OCI-LY1 (cell line): ENCODE results near the gene ACSS1.

ENCODE experiments used
- H2AFZ ChIP-seq: fragments of 200-600 bp; sonication (generic), shearing (Covaris generic); 2 replicates; pipeline ENCODE4 v1.6.0; 2014; ENCODE audit warnings: antibody characterized with exemption, mild to moderate bottlenecking, low read length
- H3F3A ChIP-seq: fragments of 200-600 bp; sonication (generic), shearing (Covaris generic); 2 replicates; pipeline ENCODE4 v1.6.0; 2014; ENCODE audit warnings: mild to moderate bottlenecking, antibody characterized with exemption, low read length, moderate library complexity; ENCODE audit not compliant: insufficient read depth
- H3K27ac ChIP-seq: fragments of 200-600 bp; sonication (generic); 2 replicates; pipeline ENCODE4 v1.5.1; 2014; ENCODE audit warnings: low read length, mixed run types, mild to moderate bottlenecking, low read depth; ENCODE audit not compliant: poor library complexity, severe bottlenecking
- H3K27me3 ChIP-seq: fragments of 200-600 bp; sonication (generic); 2 replicates; pipeline ENCODE4 v1.6.0; 2014; ENCODE audit warnings: antibody characterized with exemption, mild to moderate bottlenecking, low read length, moderate library complexity; ENCODE audit not compliant: insufficient read depth
- H3K36me3 ChIP-seq: fragments of 200-600 bp; sonication (generic); 2 replicates; pipeline ENCODE4 v1.6.1; 2014; ENCODE audit warnings: mild to moderate bottlenecking, antibody characterized with exemption, low read length, moderate library complexity, mixed read lengths; ENCODE audit not compliant: insufficient read depth
- H3K4me1 ChIP-seq: fragments of 200-600 bp; sonication (generic); 2 replicates; pipeline ENCODE4 v1.5.1; 2014; ENCODE audit warnings: mild to moderate bottlenecking, low read length, moderate library complexity; ENCODE audit not compliant: insufficient read depth, severe bottlenecking
- H3K4me2 ChIP-seq: fragments of 200-600 bp; sonication (generic), shearing (Covaris generic); 2 replicates; pipeline ENCODE4 v1.6.1; 2014; ENCODE audit warnings: low read length
- H3K4me3 ChIP-seq: fragments of 200-600 bp; sonication (generic); 2 replicates; pipeline ENCODE4 v1.5.1; 2014; ENCODE audit warnings: low read length, low read depth, mild to moderate bottlenecking, mixed read lengths; ENCODE audit not compliant: poor library complexity, severe bottlenecking
- H3K79me2 ChIP-seq: fragments of 200-600 bp; shearing (Covaris generic); 2 replicates; pipeline ENCODE4 v1.6.1; 2016; ENCODE audit warnings: mixed run types, low read length, mixed read lengths; ENCODE audit not compliant: insufficient read depth
- H3K9ac ChIP-seq: fragments of 200-600 bp; sonication (generic), shearing (Covaris generic); 2 replicates; pipeline ENCODE4 v1.6.1; 2014; ENCODE audit warnings: mild to moderate bottlenecking, low read length, mixed read lengths
- H3K9me2 ChIP-seq: fragments of 200-600 bp; sonication (generic), shearing (Covaris generic); 2 replicates; pipeline ENCODE4 v1.6.1; 2014; ENCODE audit warnings: low read depth, mild to moderate bottlenecking, low read length, mixed read lengths
- H3K9me3 ChIP-seq: fragments of 200-600 bp; shearing (Covaris generic); 2 replicates; pipeline ENCODE4 v1.6.1; 2014; ENCODE audit warnings: low read length, mixed read lengths
- H4K20me1 ChIP-seq: fragments of 200-600 bp; sonication (generic), shearing (Covaris generic); 2 replicates; pipeline ENCODE4 v1.6.0; 2016; ENCODE audit warnings: mild to moderate bottlenecking, low read length; ENCODE audit not compliant: insufficient read depth
- EZH2 ChIP-seq: fragments of 200-600 bp; sonication (generic), shearing (Covaris generic); IDR thresholded peaks from 2 replicates; pipeline ENCODE4 v1.8.0; 2017; ENCODE audit warnings: borderline replicate concordance, mixed run types, mild to moderate bottlenecking, antibody characterized with exemption, low read length, moderate library complexity, mixed read lengths
- TF ChIP-seq, protein P1 (sequence below): fragments of 200-600 bp; sonication (generic), shearing (Covaris generic); IDR thresholded peaks from 2 replicates; pipeline ENCODE4 v1.5.1; 2017; ENCODE audit warnings: mild to moderate bottlenecking, antibody characterized with exemption, low read length, moderate library complexity, mixed read lengths

The ACSS1 gene

DNA sequence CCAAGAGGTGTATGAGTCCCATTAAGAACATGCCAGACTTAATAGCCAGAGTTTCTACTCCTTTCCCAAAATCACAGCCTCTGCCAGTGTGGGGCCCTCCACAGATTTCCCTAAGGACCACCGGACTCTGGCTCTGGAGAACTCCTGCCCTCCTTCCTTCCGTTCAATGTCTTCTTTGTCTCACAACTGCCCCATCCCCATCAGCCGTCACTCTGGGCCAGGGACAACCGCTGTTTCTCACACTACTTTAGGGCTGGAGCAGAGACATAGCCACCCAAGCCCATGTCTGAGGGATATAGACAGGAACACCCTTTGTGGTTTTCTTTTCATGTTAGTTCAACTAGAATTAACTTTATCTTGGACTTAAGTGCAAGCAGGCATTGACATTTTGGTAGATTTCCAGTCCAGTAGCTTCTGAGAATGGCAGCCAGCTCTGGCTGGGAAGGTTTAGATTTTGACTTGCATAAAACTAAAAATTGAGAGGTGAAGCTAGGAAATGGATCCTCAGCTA, 6.7 kb upstream of the ACSS1 start:
- TF ChIP-seq, protein P1, sequence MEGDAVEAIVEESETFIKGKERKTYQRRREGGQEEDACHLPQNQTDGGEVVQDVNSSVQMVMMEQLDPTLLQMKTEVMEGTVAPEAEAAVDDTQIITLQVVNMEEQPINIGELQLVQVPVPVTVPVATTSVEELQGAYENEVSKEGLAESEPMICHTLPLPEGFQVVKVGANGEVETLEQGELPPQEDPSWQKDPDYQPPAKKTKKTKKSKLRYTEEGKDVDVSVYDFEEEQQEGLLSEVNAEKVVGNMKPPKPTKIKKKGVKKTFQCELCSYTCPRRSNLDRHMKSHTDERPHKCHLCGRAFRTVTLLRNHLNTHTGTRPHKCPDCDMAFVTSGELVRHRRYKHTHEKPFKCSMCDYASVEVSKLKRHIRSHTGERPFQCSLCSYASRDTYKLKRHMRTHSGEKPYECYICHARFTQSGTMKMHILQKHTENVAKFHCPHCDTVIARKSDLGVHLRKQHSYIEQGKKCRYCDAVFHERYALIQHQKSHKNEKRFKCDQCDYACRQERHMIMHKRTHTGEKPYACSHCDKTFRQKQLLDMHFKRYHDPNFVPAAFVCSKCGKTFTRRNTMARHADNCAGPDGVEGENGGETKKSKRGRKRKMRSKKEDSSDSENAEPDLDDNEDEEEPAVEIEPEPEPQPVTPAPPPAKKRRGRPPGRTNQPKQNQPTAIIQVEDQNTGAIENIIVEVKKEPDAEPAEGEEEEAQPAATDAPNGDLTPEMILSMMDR, result no peak
- no peak for TF ChIP-seq EZH2
- Histone ChIP-seq H3K4me2 (no peak overlapping the region), H3K27me3 (peaks cover 4% of the 10 kb centered on the region; the same call in 1 of the 2 replicates)

DNA sequence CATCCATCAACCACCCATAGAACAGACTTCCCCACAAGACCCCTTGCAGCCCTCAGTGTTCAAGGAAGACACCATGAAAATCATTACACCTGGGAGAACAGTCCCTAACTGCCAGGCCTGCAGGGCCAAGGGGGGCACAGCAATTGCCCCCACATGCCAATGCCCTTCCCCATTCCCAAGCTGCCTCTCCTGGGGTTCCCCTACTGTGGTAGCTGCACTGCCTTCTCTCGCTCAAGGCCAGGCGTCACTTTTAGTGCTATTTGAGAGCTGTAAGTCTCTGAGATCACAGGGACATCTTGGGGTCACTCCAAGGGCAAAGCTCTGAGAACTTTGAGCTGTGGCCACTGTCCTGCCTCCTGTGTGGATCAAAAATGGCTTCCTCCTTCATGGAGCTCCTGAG, 6.0 kb upstream of the ACSS1 start:
- Histone ChIP-seq H2AFZ (no peak overlapping the region), H3F3A (no peaks in the 10 kb centered on the region), H3K27me3 (peaks cover 4% of the 10 kb centered on the region; the same call in 1 of the 2 replicates), H3K36me3 (no peaks in the 10 kb centered on the region), H3K9me2 (no peaks in the 10 kb centered on the region), H3K9me3 (no peaks in the 10 kb centered on the region), H3K79me2 (no peaks in the 10 kb centered on the region), H3K4me1 (peaks cover 1% of the 10 kb centered on the region), H4K20me1 (no peaks in the 10 kb centered on the region), H3K27ac (no peak overlapping the region), H3K4me2 (no peak overlapping the region), H3K9ac (no peak overlapping the region), H3K4me3 (no peak overlapping the region)
- TF ChIP-seq, protein P1, result no peak
- no peak for TF ChIP-seq EZH2

More for the DNA sequence above, 6.7 kb upstream of the ACSS1 start:
- no peaks in the 10 kb centered on the region for H3K9me3 ChIP-seq
- no peaks in the 10 kb centered on the region for H3K36me3 ChIP-seq
- no peaks in the 10 kb centered on the region for H3K79me2 ChIP-seq
- no peak overlapping the region for H2AFZ ChIP-seq
- H3F3A ChIP-seq, result no peaks in the 10 kb centered on the region
- no peaks in the 10 kb centered on the region for H3K4me1 ChIP-seq
- no peaks in the 10 kb centered on the region for H4K20me1 ChIP-seq
- H3K27ac ChIP-seq, result no peak overlapping the region
- no peak overlapping the region for H3K4me3 ChIP-seq
- no peak overlapping the region for H3K9ac ChIP-seq
- no peaks in the 10 kb centered on the region for H3K9me2 ChIP-seq

DNA sequence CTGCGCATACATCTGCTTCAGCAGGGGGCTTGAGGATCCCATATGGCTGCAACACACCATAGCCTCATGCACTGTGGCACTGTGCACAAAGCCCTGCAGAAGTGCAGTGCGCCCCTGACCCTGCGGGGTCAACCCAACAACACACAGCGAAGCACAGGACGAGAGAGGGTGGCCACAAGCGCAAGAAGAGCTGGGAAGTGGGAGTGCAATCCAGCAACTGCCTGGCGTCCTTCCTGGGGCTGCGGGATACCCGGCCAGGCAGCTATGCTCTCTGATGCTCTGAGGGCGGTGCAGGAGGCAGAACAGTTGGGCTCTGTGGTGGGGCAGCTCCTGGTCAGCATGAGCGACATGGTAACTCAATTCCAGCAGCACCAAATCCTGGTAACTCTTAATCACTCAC, 5.6 kb upstream of the ACSS1 start:
- Histone ChIP-seq H3K9me3 (no peaks in the 10 kb centered on the region), H3K79me2 (no peaks in the 10 kb centered on the region), H3K4me2 (no peak overlapping the region), H3F3A (no peaks in the 10 kb centered on the region), H3K27ac (no peak overlapping the region), H3K27me3 (peaks cover 4% of the 10 kb centered on the region; the same call in 1 of the 2 replicates), H3K9me2 (no peaks in the 10 kb centered on the region), H3K36me3 (no peaks in the 10 kb centered on the region), H3K9ac (no peak overlapping the region), H4K20me1 (no peaks in the 10 kb centered on the region), H2AFZ (no peak overlapping the region), H3K4me1 (peaks cover 6% of the 10 kb centered on the region), H3K4me3 (no peak overlapping the region)
- no peak for TF ChIP-seq EZH2
- TF ChIP-seq, protein P1, result no peak
